Measurements from ENCODE around the gene ISCA2. TPM values are rescaled to one million over a fixed set of nuclear protein-coding genes. Genes with fewer than 3 reads are reported as not detected.
"Not testable (repeated sequence)": the region's sequence is repeated elsewhere in the genome, so short reads cannot be mapped to it uniquely, and the experiment has no call there.

ISCA2 gene
- 10 to 100 TPM; 30.6 to 35.2 TPM for total RNA-seq
- long read RNA-seq, transcript ISCA2-204 (4 exons, 2,626 nt), result major isoform, 48 of 58 reads
- long read RNA-seq, partial matches to known transcripts, result 4 of 58 reads
- long read RNA-seq, other reads (novel, unspliced or antisense), result 5 of 58 reads

GRCh38 chr14:74493343-74494261, at the start of gene ISCA2:
Gene ISCA2, plus strand, starts transcription at chr14:74493765. Its CDS starts 10 bp downstream, at chr14:74493775.
- intact Hi-C loops (cut with DNase I, micrococcal nuclease), result loop anchor here in 1 of 2 donors (10.0 kb wide), 1 partner anchor 121 kb away; the partner anchor contains the start of gene LTBP2
- ATAC-seq (peak; percentile 91), DNase-seq (peak; percentile 100)

- no peak for ATAC-seq
- no peak for DNase-seq
Observed at GRCh38 chr14:74444866-74445265, 48.7 kb upstream of the ISCA2 start.

GRCh38 chr14:74454397-74454796, 39.2 kb upstream of the ISCA2 start:
- ATAC-seq, result peak; percentile 51
- intact Hi-C loops (cut with DNase I, micrococcal nuclease); DNase-seq: not testable (repeated sequence)

More at GRCh38 chr14:74444866-74445265, 48.7 kb upstream of the ISCA2 start:
- intact Hi-C loops (cut with DNase I, micrococcal nuclease), result no loop called here

- DNase-seq, result no peak
- no peak for ATAC-seq
- intact Hi-C loops (cut with DNase I, micrococcal nuclease), result no loop called here
Observed at GRCh38 chr14:74456684-74457564, 36.6 kb upstream of the ISCA2 start.

- DNase-seq, result no peak
- intact Hi-C loops (cut with DNase I, micrococcal nuclease), result no loop called here
- ATAC-seq, result no peak
Observed at GRCh38 chr14:74457565-74457895, 36.0 kb upstream of the ISCA2 start.

- intact Hi-C loops (cut with DNase I, micrococcal nuclease), result no loop called here
- DNase-seq (peak in 1 of 2 donors; percentile 18), ATAC-seq (no peak)
Observed at GRCh38 chr14:74459289-74459946, 34.1 kb upstream of the ISCA2 start.

GRCh38 chr14:74459976-74460375, 33.6 kb upstream of the ISCA2 start:
- no peak for ATAC-seq
- DNase-seq, result no peak
- intact Hi-C loops (cut with DNase I, micrococcal nuclease), result no loop called here

- no peak for ATAC-seq
- no peak for DNase-seq
- intact Hi-C loops (cut with DNase I, micrococcal nuclease), result no loop called here
Observed at GRCh38 chr14:74462993-74463392, 30.6 kb upstream of the ISCA2 start.

GRCh38 chr14:74463697-74464096, 29.9 kb upstream of the ISCA2 start:
- no peak for ATAC-seq
- DNase-seq, result no peak
- intact Hi-C loops (cut with DNase I, micrococcal nuclease), result no loop called here

- intact Hi-C loops (cut with DNase I, micrococcal nuclease), result no loop called here
- ATAC-seq, result no peak
- DNase-seq, result no peak
Observed at GRCh38 chr14:74464785-74465184, 28.8 kb upstream of the ISCA2 start.

GRCh38 chr14:74465335-74465734, 28.2 kb upstream of the ISCA2 start:
- intact Hi-C loops (cut with DNase I, micrococcal nuclease), result no loop called here
- DNase-seq (no peak), ATAC-seq (no peak)

GRCh38 chr14:74468513-74468912, 25.1 kb upstream of the ISCA2 start:
- intact Hi-C loops (cut with DNase I, micrococcal nuclease), result no loop called here
- ATAC-seq, result no peak

GRCh38 chr14:74469548-74470518, 23.7 kb upstream of the ISCA2 start:
- no peak for DNase-seq
- ATAC-seq, result no peak
- intact Hi-C loops (cut with DNase I, micrococcal nuclease), result loop anchor here in 1 of 2 donors (10.0 kb wide), 1 partner anchor 105 kb away; no protein-coding TSS in a partner anchor

More at GRCh38 chr14:74468513-74468912, 25.1 kb upstream of the ISCA2 start:
- no peak for DNase-seq

GRCh38 chr14:74472601-74473000, 21.0 kb upstream of the ISCA2 start:
- no peak for ATAC-seq
- no peak for DNase-seq
- intact Hi-C loops (cut with DNase I, micrococcal nuclease), result loop anchor here in 1 of 2 donors (10.0 kb wide), 1 partner anchor 108 kb away; no protein-coding TSS in a partner anchor

GRCh38 chr14:74474376-74474775, 19.2 kb upstream of the ISCA2 start:
- no peak for DNase-seq
- ATAC-seq, result no peak
- intact Hi-C loops (cut with DNase I, micrococcal nuclease), result loop anchor here in 1 of 2 donors (10.0 kb wide), 1 partner anchor 110 kb away; no protein-coding TSS in a partner anchor

- intact Hi-C loops (cut with DNase I, micrococcal nuclease), result loop anchor here in 1 of 2 donors (10.0 kb wide), 1 partner anchor 111 kb away; no protein-coding TSS in a partner anchor
- ATAC-seq, result no peak
Observed at GRCh38 chr14:74475678-74476077, 17.9 kb upstream of the ISCA2 start.

GRCh38 chr14:74476107-74476506, 17.5 kb upstream of the ISCA2 start:
- no peak for DNase-seq
- intact Hi-C loops (cut with DNase I, micrococcal nuclease), result loop anchor here in 1 of 2 donors (10.0 kb wide), 1 partner anchor 111 kb away; no protein-coding TSS in a partner anchor
- ATAC-seq, result no peak

More at GRCh38 chr14:74475678-74476077, 17.9 kb upstream of the ISCA2 start:
- no peak for DNase-seq
